Stimulated activated CD8-positive, alpha-beta memory T cell treated with anti-CD3 and anti-CD28 coated beads, Interleukin-4, amount 100 ng/mL, for 48 hours (primary cell): ENCODE results near the gene ZSWIM4.
"Not testable (repeated sequence)": the region's sequence is repeated elsewhere in the genome, so short reads cannot be mapped to it uniquely, and the experiment has no call there.

Source experiments
- DNase-seq: peaks from one replicate; pipeline ENCODE4 v3.0.0-alpha.2; 2020

ZSWIM4 gene

DNA sequence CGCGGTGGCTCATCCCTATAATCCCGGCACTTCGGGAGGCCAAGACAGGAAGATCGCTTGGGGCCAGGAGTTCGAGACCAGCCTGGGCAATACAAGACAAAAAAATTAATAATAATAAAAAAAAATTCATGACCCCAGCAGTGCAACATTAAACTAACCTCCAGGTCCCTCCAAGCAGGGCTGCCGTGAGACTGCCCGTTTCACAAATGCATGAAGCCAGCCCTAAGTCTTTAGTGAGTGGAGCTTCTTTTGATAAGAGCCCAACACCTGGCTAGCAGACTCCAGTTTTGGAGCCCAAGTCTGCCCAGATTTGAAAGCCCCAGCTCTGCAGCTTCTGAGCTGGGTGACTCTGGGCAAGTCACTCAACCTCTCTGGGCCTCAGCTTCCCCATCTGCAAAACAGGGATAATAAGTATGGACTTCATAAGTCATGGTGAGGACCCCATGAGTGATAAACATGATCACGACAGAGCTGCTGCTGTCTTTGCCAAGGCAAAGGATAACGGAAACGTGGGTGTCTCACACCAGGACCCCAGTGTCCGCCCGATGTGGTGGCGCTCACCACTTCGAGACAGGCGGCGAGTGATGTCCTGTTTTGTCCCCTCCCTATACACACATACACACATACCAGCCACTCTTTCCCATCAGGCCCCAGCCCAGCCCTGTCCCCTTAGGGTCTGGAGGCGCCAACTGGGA is 43.3 kb downstream of the ZSWIM4 start:
- DNase-seq: peak; percentile 42

DNA sequence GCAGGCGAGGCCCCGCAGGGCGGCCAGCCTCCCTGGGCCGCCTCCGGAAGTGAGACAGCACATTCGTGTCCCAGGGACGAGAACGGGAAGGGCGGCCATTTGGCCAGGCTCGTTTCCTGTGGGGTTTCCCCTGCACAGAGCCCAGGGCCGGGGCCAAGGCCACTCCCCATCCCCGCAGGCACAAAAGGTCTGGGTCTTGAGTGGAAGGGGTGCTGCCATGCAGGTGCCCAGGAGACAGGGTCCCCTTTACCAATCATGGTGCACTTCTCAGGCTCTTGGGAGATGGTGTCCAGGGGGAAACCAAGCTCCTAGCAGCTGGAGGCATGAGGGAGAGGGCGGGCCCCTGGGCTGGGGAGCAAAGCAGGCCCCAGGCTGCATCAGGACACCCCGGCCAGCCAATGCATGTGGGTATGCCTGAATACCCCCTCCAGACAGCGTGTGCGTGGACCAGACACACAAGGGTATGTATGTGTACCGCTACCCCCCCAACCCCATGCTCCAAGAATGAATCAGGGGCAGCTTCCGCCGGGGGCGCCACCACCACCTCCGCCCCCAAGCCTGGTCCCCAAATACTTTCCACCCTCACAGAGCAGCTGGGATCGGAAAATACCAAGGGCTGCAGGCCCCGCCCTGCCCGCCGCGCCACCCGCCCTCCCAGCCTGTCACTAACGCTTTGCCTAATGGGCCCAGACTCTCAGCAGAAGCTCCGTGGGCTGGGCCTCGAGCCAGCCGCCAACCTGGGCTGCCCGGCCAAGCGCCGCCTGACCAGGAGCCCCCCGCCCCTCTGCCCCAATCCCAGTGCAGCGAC is 44.1 kb downstream of the ZSWIM4 start:
- DNase-seq: peak; percentile 90

DNA sequence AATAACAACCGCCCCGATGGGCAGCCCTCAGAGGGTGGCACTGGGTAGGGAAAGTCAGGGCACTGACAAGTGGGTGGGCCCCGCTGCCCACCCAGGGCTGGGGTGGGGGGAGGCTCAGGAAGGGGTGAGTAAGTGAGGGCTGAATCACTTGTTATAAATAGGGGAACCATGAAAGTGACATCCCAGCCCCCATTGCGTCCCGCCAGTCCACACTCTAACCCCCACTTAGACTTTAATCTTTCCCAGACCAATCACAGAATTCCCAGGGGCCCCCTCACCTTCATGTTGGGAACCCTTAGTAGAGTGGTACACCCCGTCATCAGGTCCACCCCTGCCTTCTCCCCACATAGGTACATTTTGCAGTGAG is 44.7 kb downstream of the ZSWIM4 start:
- no peak for DNase-seq

DNA sequence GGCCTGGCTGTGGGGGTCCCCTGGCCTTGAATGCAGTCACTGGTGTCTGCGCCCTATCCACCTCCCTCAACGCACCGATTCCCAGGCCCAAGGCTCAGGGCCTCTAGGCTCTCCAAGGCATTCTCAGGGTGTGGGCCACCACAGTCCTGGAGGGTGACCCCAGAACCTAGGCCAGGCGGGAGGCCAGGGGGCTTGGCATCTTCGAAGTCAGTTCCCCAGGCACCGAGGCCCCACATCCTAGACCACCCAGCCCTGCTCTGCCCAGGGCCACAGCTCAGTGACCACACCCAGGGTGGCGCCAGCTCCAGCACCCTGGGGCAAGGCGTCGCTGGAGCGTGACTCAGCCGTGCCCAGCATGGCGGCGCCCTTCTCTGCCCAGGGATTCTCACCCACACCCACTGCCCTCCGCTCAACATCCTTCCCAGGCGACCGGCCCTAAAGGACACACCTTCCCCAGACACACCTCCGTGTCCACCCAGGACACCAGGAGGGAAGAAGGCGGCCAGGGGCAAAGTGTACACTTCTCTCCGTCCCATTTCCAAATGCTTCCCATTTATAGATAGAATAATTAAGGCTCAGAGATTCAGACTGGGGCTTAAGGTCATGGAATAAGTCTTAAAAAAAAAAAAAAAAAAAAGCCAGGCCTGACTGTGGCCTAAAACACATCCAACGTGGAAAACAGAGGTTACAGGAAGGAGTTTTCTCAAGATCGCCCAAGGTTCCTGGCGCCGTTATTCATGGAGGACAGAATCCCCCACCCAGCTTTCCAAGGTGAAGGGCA is 45.3 kb downstream of the ZSWIM4 start:
- DNase-seq: peak; percentile 68

DNA sequence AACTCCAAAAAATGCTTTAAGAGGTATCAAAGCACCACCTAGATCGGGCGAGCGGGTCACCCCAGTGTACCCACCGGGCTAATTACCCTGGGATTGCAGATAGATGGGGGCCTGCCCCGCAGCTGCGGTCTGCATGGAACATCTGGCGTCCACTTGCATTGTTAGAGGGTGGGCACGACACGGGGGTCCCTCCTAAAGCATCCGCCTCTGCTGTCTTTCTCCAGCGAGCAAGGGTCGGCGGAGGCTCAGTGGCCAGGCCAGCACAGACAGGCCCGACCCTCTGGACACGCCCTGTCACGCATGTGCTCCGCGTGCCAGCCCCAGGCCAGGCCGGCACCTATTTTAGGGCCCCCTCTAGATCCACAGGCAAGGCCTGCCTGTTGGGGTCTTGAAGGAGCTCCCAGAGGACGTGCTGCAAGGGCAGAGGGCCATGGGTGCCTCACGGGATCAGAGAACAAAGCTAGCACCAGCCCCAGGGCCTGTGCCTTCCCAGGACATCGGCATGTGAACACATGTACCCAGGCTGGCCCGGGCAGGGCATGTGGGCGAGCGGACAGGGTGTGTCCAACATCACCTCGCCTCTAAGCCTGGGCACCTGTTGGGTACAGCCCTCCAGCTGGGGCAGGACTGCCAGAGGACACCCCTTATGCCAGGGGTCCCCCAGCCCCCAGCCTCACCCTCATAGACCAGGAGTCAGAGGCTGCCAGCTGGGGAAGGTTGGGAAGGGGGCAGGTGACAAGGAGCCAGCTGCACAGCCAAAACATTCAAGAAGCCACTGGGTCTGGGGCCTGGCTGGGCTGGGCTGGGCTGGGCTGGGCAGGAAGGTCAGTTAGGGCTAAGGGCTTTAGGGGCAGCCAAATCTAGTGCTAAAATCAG is 46.1 kb downstream of the ZSWIM4 start:
- peak; percentile 61 for DNase-seq

DNA sequence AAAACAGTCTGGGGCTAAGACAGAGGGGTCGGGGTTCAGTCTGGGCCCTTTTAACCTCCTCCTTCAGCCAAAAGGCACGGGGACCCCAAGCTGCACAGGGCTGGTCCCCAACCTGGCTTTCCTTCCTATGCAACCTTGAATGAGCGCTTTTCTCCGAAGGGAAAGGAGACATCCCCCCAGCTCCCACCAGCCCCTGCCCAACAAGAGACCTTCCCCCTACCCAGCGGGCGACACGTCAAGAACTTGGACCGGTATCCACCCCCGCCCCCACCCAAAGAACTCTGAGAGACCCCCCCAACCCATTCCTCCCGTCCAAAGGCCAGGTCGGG is 46.7 kb downstream of the ZSWIM4 start:
- peak; percentile 43 for DNase-seq

DNA sequence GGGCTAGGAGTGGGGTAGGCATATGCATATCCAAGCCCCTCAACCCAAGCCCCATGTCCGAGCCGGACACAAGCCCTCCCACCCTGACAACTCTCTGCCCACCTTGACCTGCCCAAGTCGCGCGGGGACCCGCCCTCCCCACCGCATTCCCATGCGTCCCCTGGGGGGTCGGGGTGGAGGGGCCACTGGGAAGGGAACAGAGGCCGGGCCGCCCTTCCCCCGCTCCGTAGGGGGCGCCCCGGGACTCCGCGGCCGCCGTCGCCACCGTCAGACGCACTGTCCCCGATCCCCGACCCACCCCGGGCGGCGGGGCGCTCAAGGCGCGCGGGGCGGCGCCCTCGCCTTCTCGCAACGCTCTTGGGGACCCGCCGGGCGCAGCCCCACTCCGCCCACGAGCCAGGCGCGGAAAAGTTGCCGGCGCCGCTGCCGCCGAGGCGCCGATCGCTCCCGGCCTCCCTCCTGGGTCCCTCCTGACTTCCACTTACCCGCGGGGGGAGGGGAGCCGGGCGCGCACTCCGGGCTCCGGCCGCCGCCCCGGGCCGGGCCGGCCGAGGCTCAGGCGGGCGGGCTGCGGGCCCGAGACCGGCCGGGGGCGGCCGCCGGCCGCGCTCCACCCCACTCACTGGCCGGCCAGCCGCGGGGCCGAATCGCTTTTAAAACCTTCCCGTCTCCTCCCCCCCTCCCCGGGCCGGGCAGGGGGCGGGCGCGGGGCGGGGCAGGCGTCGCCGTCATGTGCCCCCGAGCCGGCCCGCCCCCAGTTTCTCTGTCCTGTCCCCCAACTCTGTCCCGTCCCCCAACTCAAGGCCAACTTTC is 47.3 kb downstream of the ZSWIM4 start:
- peak; percentile 80 for DNase-seq

GRCh38 chr19:13843104-13843921 is 48.1 kb downstream of the ZSWIM4 start:
- peak; percentile 30 for DNase-seq

DNA sequence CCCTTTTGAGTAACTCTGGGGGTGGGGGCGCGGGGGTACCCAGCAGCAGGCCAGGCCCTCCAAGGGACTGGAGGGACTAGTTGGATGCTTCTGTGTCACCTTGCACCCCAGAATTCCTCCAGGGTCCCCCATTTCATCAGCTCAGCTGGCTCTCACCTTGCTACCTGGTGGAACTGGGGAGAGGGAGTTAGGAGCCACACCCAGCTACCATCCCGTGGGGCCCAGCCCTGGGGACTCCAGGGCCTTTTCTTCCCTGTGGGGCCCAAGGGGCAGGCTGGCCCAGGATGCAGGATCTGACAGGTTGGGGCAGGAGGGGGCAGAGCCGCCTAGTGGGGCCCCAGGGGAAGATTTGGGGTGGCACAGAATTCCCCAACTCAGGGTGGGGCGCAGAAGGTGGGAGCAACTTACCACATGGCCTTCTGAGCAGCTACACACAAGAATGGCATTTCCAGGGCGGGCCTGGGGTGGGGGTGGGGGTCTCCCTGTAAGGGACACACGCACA is 48.9 kb downstream of the ZSWIM4 start:
- peak; percentile 30 for DNase-seq

DNA sequence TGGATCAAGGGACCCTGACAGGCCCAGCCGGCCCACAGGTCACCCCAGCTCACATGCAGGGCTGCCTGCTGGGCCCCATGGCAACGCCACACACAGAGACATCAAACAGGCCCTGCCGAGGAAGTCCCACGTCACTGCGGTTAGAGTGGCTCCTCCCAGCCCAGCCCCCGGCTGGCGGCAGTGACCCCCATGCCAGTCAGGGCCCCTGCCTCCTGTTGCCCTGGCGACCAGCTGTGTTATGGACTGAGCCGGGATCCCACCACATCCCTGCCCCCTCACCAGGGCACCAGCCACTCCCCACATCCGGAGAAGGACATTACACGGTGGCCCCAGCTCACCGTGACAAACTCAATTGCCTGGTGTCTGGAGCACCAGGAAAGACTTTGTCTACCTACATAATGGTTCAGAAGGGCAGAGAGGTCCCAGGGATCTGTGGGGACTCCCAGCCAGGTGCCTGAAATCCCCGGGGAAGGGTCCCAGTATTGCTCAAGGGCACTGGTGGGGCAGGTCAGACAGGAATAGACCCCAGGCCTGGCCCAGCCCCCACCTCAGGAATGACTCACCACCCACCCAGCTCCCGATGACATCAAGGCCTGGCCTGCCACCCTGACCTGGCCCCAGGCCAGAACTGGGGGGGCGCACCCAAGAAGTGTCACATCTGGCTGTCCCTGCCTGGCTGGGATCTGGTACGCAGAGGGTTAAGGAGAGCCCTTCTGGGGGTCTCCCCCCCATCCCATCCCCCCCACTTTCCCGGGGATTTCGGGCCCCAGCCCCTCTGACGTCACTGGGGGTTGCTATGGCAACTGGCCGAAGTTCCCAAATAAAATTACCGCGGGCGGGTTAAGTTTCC is 51.5 kb downstream of the ZSWIM4 start:
- peak; percentile 98 for DNase-seq

DNA sequence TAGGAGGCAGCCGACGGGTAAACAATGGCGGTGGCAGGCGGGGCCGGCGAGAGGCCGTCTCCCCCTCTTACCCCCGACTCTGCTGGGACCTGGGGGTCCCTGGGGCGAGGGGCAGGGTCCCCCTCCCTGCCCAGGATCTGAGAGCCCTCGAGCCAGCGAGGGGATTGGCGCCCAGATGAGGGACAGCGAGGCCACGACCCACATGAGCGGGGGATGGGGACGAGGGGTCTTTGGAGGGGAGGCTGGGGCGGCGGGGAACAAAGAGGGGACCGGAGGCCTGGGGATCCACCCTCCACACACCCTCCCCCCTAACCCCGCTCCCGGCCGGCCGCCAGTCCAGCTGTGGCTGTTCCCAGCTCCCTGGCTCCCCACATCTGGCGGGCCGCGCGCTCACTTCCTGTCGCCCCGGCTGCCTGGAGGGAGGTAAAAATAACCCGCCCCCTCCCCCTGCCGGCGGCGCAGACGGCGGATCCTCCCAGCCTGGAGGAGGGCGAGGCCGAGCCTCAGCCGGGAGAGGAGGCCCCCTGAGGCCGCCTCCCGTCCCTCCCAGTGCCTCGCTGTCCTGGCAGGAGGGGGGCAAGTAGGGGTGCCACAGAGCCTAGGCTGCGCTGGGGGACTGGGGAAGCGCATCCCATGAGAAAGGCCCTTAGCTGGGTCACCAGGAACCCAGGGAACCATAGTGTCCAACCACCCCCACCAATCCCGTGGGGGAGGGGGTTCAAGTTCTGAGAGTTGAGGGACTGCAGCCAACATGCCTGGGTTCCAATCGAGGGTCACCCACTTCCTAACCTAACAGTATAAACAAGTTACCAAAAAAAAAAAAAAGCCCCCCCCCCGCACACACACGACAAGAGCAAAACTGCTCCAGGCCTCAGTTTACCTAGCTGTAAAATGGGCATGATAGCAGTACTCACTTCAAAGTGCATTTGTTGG is 52.4 kb downstream of the ZSWIM4 start:
- peak; percentile 87 for DNase-seq

GRCh38 chr19:13848340-13848677 is 53.1 kb downstream of the ZSWIM4 start:
- no peak for DNase-seq

DNA sequence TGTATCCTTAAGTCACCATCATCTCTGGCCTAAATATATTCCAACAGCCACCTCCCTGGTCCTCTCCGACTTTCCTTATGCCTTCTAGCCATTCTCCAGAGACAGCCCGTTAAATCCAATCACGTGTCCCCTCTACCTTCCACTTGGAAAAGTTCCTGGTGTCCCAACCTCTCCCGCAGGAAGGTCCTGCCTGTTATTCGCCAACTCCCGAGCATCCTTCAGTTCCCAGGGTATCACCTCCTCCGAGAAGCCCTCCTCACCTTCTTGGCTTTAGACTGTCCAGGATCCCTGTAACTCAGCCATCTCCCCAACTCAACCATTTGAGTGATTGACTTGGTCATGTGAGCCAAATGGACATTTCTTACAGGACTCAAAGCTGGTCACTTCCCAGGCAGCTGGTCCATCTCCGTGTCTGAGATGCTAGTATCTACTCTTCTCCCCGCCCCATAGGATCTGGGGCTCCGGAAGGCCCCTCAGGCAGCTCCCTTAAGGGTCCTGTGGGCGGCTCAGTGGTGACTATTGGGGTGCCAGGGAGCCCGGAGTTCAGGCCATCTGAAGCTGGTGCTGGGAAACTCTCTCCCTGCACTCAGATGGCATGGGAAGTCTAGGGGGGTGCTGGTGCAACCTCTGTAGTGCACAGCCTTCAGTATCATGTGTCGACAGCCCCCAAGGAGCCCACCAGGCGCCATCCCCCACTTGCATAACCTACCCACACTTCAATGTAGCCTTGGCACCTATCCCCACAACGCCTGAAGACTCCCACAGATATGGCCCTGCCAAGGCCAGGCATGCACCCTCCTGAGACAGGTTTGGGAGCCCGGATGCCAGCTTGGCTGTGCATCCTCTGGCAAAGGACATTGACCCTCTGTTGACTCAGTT is 53.8 kb downstream of the ZSWIM4 start:
- no peak for DNase-seq

DNA sequence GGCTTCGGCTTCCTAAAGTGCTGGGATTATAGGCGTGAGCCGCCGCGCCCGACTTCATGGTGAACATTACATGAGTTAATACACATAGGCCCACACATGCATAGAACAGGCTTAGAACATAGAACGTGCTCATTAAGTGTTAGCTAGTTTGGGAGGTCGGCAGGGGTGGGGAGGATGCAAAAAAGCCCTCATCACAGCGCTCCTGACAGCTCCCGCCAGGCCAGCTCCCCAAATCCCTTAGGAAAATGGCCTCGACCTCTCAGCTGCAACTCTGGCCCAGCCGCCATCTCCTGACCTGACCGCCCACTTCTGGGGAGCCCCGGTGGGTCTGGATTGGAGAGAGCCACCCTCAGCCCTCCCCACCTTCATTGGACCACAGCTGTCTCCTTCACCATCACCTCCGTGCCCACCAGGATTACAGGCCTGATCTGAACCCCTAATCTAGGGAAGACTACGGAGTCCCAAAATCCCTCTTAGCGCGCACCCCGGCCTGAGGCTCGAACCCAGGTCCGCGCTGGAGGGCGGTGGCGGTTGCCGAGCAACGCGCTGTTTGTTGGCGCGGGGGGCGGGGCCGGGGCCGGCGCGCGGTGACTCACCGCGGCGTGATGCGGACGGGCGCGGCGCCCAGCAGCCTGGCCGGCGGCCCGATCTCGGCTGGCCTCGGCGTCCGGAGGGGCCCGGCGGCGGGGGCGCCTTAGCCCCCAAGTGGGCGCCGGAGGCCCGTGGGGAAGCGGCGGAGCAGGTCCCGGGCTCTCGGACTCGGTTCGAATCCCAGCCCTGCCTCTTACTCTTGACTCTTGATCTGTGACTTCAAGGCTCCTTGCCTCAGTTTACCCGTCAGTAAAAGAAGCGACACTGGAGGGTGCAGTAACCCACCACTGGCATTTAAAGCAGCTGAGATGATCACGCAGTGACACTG is 55.0 kb downstream of the ZSWIM4 start:
- DNase-seq: peak; percentile 82

DNA sequence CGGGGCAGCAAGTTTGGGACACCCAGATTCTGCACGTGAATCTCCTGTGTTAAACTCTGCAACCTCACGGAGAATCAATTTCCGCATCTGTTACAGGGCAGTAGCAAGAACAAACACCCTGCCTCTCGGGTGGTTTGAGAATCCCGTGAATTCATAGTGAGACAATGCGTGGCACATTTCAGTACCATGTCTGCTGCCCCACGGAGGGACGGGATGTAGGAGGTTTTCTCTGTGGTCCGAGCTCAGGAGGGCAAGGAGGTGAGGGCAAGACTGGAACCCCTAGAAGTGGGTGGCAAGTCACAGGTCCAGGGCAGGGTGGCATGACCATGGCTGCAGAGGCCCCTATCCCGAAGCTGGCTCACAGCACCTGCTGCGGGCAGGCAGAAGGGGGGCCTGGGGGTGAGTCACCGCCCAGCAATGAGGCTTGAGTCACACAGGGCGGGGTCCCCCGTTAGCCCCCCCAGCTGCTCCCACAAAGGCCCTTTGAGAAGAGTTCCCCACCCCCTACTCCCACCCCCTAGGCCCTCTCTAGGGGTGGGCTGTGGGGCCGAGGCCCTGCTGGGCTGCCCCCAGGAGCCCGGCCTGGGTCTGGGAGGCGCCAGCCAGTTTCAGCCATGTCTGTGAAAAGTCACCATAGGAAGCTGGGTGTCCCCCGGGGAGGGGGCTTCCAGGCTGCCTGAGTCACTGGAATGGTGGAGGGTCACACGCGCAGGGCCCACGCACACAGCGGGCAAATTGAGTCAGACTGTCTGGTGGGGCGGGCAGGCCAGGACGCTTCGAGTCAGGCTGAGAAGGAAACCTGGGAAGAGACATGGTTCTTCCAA is 55.9 kb downstream of the ZSWIM4 start:
- DNase-seq: peak; percentile 74

DNA sequence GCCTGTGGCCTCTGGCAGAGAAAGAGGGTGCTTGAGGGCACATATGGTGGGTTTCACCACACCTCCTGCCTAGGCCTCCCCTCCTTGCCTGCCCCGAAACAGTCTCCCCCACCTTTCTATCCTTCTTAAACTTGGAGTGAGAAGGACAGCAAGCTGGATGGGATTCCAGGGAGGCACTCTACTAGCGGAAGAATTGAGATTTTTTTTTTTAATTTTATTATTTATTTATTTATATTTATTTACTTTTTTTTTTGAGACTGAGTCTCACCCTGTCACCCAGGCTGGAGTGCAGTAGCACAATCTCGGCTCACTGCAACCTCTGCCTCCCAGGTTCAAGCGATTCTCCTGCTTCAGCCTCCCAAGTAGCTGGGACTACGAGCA is 56.5 kb downstream of the ZSWIM4 start:
- not testable (repeated sequence) for DNase-seq
